Left ventricle myocardium inferior (tissue), 1 donor: Measurements from ENCODE around the gene SORBS2. TPM values are rescaled to one million over a fixed set of nuclear protein-coding genes. Genes with fewer than 3 reads are reported as not detected.

ENCODE experiments used
- DNase-seq: peaks from one replicate; pipeline ENCODE4 v3.0.0-alpha.2; 2020
- H3K27ac ChIP-seq: fragments of 200-600 bp; replicated peaks from 2 replicates; pipeline ENCODE4 v1.8.0; 2021
- H3K27me3 ChIP-seq: fragments of 200-600 bp; 2 replicates; pipeline ENCODE4 v1.8.0; 2021; ENCODE audit warnings: low read depth
- H3K36me3 ChIP-seq: fragments of 200-600 bp; 2 replicates; pipeline ENCODE4 v1.8.0; 2021
- H3K4me1 ChIP-seq: fragments of 200-600 bp; 2 replicates; pipeline ENCODE4 v1.8.0; 2021
- H3K4me3 ChIP-seq: fragments of 200-600 bp; 2 replicates; pipeline ENCODE4 v1.8.0; 2021; ENCODE audit warnings: mild to moderate bottlenecking, moderate library complexity
- H3K9me3 ChIP-seq: fragments of 200-600 bp; replicated peaks from 2 replicates; pipeline ENCODE4 v1.8.0; 2021
- intact Hi-C: fragments of 100-400 bp; cut with micrococcal nuclease; formaldehyde crosslinking; loops from one replicate; pipeline ENCODE4 v1.11.0; 2022
- total RNA-seq: library from RNA; stranded (reverse); fragmentation: NEBNext Ultra II Directional; extraction: Animal tissue kit (Norgen Biotek cat#: 25700); gene quantifications from one replicate; pipeline ENCODE4 v1.2.1, GENCODE V29; 2021
- TF ChIP-seq, protein P1 (sequence below): fragments of 200-600 bp; IDR thresholded peaks from 2 replicates; pipeline ENCODE4 v1.8.0; 2021; ENCODE audit warnings: antibody characterized with exemption, mild to moderate bottlenecking, borderline replicate concordance
- donor health status: DM: no; HTN: yes; CAD: no; lungs with severe emphysema.

The SORBS2 gene
- total RNA-seq, 1 donor from 2014 or later: 1,282 TPM

- Histone ChIP-seq H3K27ac (peak overlapping the region; percentile 62), H3K9me3 (no peaks in the 10 kb centered on the region), H3K4me3 (no peak overlapping the region), H3K4me1 (peaks cover 85% of the 10 kb centered on the region), H3K27me3 (no peaks in the 10 kb centered on the region), H3K36me3 (peaks cover 32% of the 10 kb centered on the region)
- TF ChIP-seq, protein P1, sequence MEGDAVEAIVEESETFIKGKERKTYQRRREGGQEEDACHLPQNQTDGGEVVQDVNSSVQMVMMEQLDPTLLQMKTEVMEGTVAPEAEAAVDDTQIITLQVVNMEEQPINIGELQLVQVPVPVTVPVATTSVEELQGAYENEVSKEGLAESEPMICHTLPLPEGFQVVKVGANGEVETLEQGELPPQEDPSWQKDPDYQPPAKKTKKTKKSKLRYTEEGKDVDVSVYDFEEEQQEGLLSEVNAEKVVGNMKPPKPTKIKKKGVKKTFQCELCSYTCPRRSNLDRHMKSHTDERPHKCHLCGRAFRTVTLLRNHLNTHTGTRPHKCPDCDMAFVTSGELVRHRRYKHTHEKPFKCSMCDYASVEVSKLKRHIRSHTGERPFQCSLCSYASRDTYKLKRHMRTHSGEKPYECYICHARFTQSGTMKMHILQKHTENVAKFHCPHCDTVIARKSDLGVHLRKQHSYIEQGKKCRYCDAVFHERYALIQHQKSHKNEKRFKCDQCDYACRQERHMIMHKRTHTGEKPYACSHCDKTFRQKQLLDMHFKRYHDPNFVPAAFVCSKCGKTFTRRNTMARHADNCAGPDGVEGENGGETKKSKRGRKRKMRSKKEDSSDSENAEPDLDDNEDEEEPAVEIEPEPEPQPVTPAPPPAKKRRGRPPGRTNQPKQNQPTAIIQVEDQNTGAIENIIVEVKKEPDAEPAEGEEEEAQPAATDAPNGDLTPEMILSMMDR: no peak
- DNase-seq: no peak
- intact Hi-C loops: no loop called here
These were observed 146.3 kb downstream of the SORBS2 start for GRCh38 chr4:185665655-185666054.

- H3K27ac ChIP-seq: peak overlapping the region; percentile 62
- peaks cover 38% of the 10 kb centered on the region for H3K36me3 ChIP-seq
- DNase-seq: no peak
- H3K4me1 ChIP-seq: peaks cover 84% of the 10 kb centered on the region
- no peak overlapping the region for H3K4me3 ChIP-seq
- H3K9me3 ChIP-seq: no peaks in the 10 kb centered on the region
- intact Hi-C loops: no loop called here
- H3K27me3 ChIP-seq: no peaks in the 10 kb centered on the region
- TF ChIP-seq, protein P1: no peak
These were observed 147.5 kb downstream of the SORBS2 start for GRCh38 chr4:185664481-185664880.

- no peaks in the 10 kb centered on the region for H3K9me3 ChIP-seq
- intact Hi-C loops: no loop called here
- H3K4me1 ChIP-seq: peaks cover 90% of the 10 kb centered on the region
- peaks cover 44% of the 10 kb centered on the region for H3K36me3 ChIP-seq
- TF ChIP-seq, protein P1: no peak
- no peak for DNase-seq
- H3K4me3 ChIP-seq: no peak overlapping the region
- peak overlapping the region; percentile 86 for H3K27ac ChIP-seq
- H3K27me3 ChIP-seq: no peaks in the 10 kb centered on the region
These were observed 149.8 kb downstream of the SORBS2 start for GRCh38 chr4:185662030-185662778.

GRCh38 chr4:185660340-185660739 is 151.7 kb downstream of the SORBS2 start:
- H3K27ac ChIP-seq: peak overlapping the region; percentile 86
- no peak overlapping the region for H3K4me3 ChIP-seq
- H3K36me3 ChIP-seq: peaks cover 33% of the 10 kb centered on the region

DNA sequence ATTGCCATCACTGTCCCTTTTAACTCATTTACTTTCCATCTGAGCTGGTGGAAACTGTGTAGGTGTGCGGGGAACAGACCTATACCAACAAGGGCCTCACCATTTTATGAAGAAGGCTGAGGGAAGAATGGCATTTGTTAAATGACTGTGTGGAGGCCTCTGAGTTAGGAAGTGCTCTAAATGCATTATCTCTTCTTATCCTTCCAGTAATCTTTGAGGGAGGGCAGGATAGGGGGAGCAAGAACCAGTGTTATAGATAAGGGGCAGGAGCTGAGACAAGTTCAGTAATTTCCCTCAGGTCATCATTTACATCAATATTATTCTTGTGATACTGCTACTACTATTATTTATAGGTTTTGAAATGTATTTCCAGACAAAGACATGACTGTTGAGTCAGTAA is 154.3 kb downstream of the SORBS2 start:
- no peak for DNase-seq
- H3K27ac ChIP-seq: peak overlapping the region; percentile 86
- peaks cover 89% of the 10 kb centered on the region for H3K4me1 ChIP-seq
- TF ChIP-seq, protein P1: no peak
- intact Hi-C loops: no loop called here
- H3K27me3 ChIP-seq: no peaks in the 10 kb centered on the region
- peaks cover 30% of the 10 kb centered on the region for H3K36me3 ChIP-seq
- peak overlapping the region; percentile 56 for H3K4me3 ChIP-seq
- H3K9me3 ChIP-seq: no peaks in the 10 kb centered on the region

More at GRCh38 chr4:185660340-185660739, 151.7 kb downstream of the SORBS2 start:
- no peak for DNase-seq
- TF ChIP-seq, protein P1: no peak
- Histone ChIP-seq H3K9me3 (no peaks in the 10 kb centered on the region), H3K4me1 (peaks cover 90% of the 10 kb centered on the region), H3K27me3 (no peaks in the 10 kb centered on the region)
- intact Hi-C loops: no loop called here
